Kidney (tissue), 14 donors: ENCODE results near the gene RBM3. TPM values are rescaled to one million over a fixed set of nuclear protein-coding genes. Genes with fewer than 3 reads are reported as not detected.

ENCODE experiments used
- DNase-seq, 5 donors: peaks; one replicate each; pipeline ENCODE4 v3.0.0-alpha.2; 2013 to 2020
- FAIRE-seq: peaks from 2 replicates; lab custom pipeline; 2012; peaks lifted over from hg19 to GRCh38; lab: Jason Lieb, UNC
- H3K27ac ChIP-seq, 2 donors: one replicate each; pipeline ENCODE4 v1.7.0; 2013; ENCODE audit warnings: low read depth in 2 of 2, low read length in 2 of 2, inconsistent platforms in 1 of 2
- H3K27me3 ChIP-seq: one replicate; pipeline ENCODE4 v1.7.1; 2013; ENCODE audit warnings: low read length, inconsistent platforms; ENCODE audit not compliant: control insufficient read depth, insufficient read depth
- H3K36me3 ChIP-seq, 3 donors: one replicate each; pipeline versions ENCODE4 v1.7.0 to v1.7.1; 2013; ENCODE audit warnings: low read length in 3 of 3, control low read depth in 1 of 3, inconsistent platforms in 1 of 3; ENCODE audit not compliant: insufficient read depth in 3 of 3, control insufficient read depth in 2 of 3
- H3K4me1 ChIP-seq, 3 donors: one replicate each; pipeline versions ENCODE4 v1.7.0 to v1.7.1; 2013; ENCODE audit warnings: low read length in 3 of 3, inconsistent platforms in 1 of 3, low read depth in 1 of 3; ENCODE audit not compliant: control insufficient read depth in 2 of 3, insufficient read depth in 2 of 3
- H3K4me3 ChIP-seq, 3 donors: one replicate each; pipeline versions ENCODE4 v1.7.0 to v1.8.1; 2013; ENCODE audit warnings: low read length in 3 of 3, control low read depth in 1 of 3, inconsistent platforms in 1 of 3
- H3K9ac ChIP-seq, 3 donors: one replicate each; pipeline versions ENCODE4 v1.7.0 to v1.7.1; 2013; ENCODE audit warnings: low read length in 3 of 3, control low read depth in 1 of 3, inconsistent platforms in 1 of 3
- H3K9me3 ChIP-seq, 3 donors: one replicate each; pipeline versions ENCODE4 v1.7.0 to v1.7.1; 2013; ENCODE audit warnings: low read length in 3 of 3, control low read depth in 1 of 3, inconsistent platforms in 1 of 3; ENCODE audit not compliant: control insufficient read depth in 2 of 3, insufficient read depth in 1 of 3
- CTCF ChIP-seq: IDR thresholded peaks from 3 replicates; pipeline ENCODE4 v1.5.1; 2012; ENCODE audit warnings: mild to moderate bottlenecking, moderate library complexity, borderline replicate concordance; ENCODE audit not compliant: insufficient read depth; ENCODE audit errors: extremely low read depth
- intact Hi-C: fragments of 100-400 bp; cut with DNase I; formaldehyde crosslinking; loops from one replicate; pipeline ENCODE4 v1.11.1; 2022
- polyA plus RNA-seq: library from polyadenylated mRNA; stranded (reverse); fragments of 350-450 nt; fragmentation: Illumina TruSeq; extraction: RNeasy Lipid Tissue Mini Kit (QIAGEN cat#74804); gene quantifications from one replicate; pipeline ENCODE4 v1.2.3, GENCODE V29; 2014; ENCODE audit warnings: low read depth, low replicate concordance; ENCODE audit not compliant: insufficient read depth
- total RNA-seq: library from RNA; stranded (reverse); fragmentation: NEBNext Ultra II Directional; extraction: Animal tissue kit (Norgen Biotek cat#: 25700); gene quantifications from one replicate; pipeline ENCODE4 v1.2.1, GENCODE V29; 2021
- donor health status: control.
- donor health status: control.
- donor health status: control.
- donor health status: control.
- donor health status: control.
- donor health status: DM: yes; HTN: yes; CAD: no.
- donor health status: Normal renal cell carcinoma (clear cell type).

The RBM3 gene
- total and polyA plus RNA-seq, 2 donors from 2014 or later: 86.9 to 265 TPM

GRCh38 chrX:48531358-48531959, 42.8 kb upstream of the RBM3 start:
- DNase-seq (no peak), FAIRE-seq (no peak)
- Histone ChIP-seq H3K4me1 (no peaks in the 10 kb centered on the region), H3K9me3 (no peaks in the 10 kb centered on the region), H3K9ac (no peak overlapping the region), H3K27ac (no peak overlapping the region), H3K27me3 (no peaks in the 10 kb centered on the region), H3K36me3 (peaks cover 0 to 11% (median 3%) of the 10 kb centered on the region in 3 donors), H3K4me3 (no peak overlapping the region)
- intact Hi-C loops: no loop called here
- no peak for TF ChIP-seq CTCF

- H3K9ac ChIP-seq: no peak overlapping the region
- H3K9me3 ChIP-seq: no peaks in the 10 kb centered on the region
- peaks cover 0 to 6% (median 0%) of the 10 kb centered on the region in 3 donors for H3K36me3 ChIP-seq
- DNase-seq (no peak), FAIRE-seq (no peak)
- no peak for TF ChIP-seq CTCF
- no peaks in the 10 kb centered on the region for H3K27me3 ChIP-seq
- intact Hi-C loops: no loop called here
- H3K4me3 ChIP-seq: no peak overlapping the region
- no peak overlapping the region for H3K27ac ChIP-seq
- no peaks in the 10 kb centered on the region for H3K4me1 ChIP-seq
Measured at GRCh38 chrX:48532161-48532560, 42.1 kb upstream of the RBM3 start.

GRCh38 chrX:48533165-48533564, 41.1 kb upstream of the RBM3 start:
- FAIRE-seq (no peak), DNase-seq (no peak)
- intact Hi-C loops: no loop called here
- Histone ChIP-seq H3K4me1 (no peaks in the 10 kb centered on the region), H3K4me3 (no peak overlapping the region), H3K9me3 (no peaks in the 10 kb centered on the region), H3K27me3 (no peaks in the 10 kb centered on the region), H3K9ac (no peak overlapping the region), H3K36me3 (peaks cover 0 to 5% (median 0%) of the 10 kb centered on the region in 3 donors), H3K27ac (no peak overlapping the region)
- TF ChIP-seq CTCF: no peak
